IMR-90 (cell line): ENCODE data around the gene AKR1E2. TPM values are rescaled to one million over a fixed set of nuclear protein-coding genes. Genes with fewer than 3 reads are reported as not detected.

ENCODE experiments used
- ATAC-seq: fragments of 200-7000 bp; cut with Tn5 transposase; 2 replicates; pipeline ENCODE4 v1.9.1; 2020; ENCODE audit warnings: low read depth, mild to moderate bottlenecking, moderate library complexity
- BruUV-seq: library from RNA; stranded (reverse); fragments of 400-500 nt; replicated peaks from 2 replicates; lab custom pipeline; 2021; lab: Mats Ljungman, UMichigan
- CTCF ChIA-PET: fragments of 300-600 bp; formaldehyde crosslinking; extraction: SDS; loops from one replicate; lab custom pipeline; 2021; ENCODE audit warnings: antibody characterized with exemption; lab: Yijun Ruan, JAX
- POLR2A ChIA-PET: fragments of 300-600 bp; sonication (Branson Sonifier 250); formaldehyde crosslinking; loops from one replicate; lab custom pipeline; 2022; ENCODE audit warnings: antibody characterized with exemption; ENCODE audit not compliant: unreplicated experiment; lab: Charles Lee
- DNase-seq: peaks from one replicate; pipeline ENCODE4 v3.0.0; 2013
- H2AFZ ChIP-seq: replicated peaks from 2 replicates; pipeline ENCODE3; 2013; ENCODE audit warnings: low read length, mild to moderate bottlenecking; ENCODE audit not compliant: poor library complexity
- H2AK5ac ChIP-seq: 2 replicates; pipeline ENCODE4 v1.6.1; 2013; ENCODE audit warnings: low read depth, low read length, inconsistent platforms
- H2AK9ac ChIP-seq: replicated peaks from 2 replicates; pipeline ENCODE3; 2013; ENCODE audit warnings: mild to moderate bottlenecking, low read depth, low read length, moderate library complexity; ENCODE audit not compliant: poor library complexity
- H2BK120ac ChIP-seq: 2 replicates; pipeline ENCODE4 v1.6.1; 2013; ENCODE audit warnings: low read depth, low read length, inconsistent platforms
- H2BK15ac ChIP-seq: 3 replicates; pipeline ENCODE4 v1.6.1; 2013; ENCODE audit warnings: low read depth, low read length, inconsistent platforms
- H2BK20ac ChIP-seq: 2 replicates; pipeline ENCODE4 v1.6.1; 2013; ENCODE audit warnings: low read depth, mild to moderate bottlenecking, inconsistent platforms, low read length, moderate library complexity
- H2BK5ac ChIP-seq: 2 replicates; pipeline ENCODE4 v1.6.1; 2013; ENCODE audit warnings: mild to moderate bottlenecking, low read depth, low read length, inconsistent platforms; ENCODE audit not compliant: poor library complexity, severe bottlenecking
- H3K14ac ChIP-seq: replicated peaks from 2 replicates; pipeline ENCODE4 v1.6.1; 2013; ENCODE audit warnings: low read depth, low read length, inconsistent platforms
- H3K18ac ChIP-seq: 2 replicates; pipeline ENCODE4 v1.6.1; 2013; ENCODE audit warnings: low read depth, low read length, control low read depth
- H3K23ac ChIP-seq: 2 replicates; pipeline ENCODE4 v1.6.1; 2013; ENCODE audit warnings: low read depth, low read length, inconsistent platforms
- H3K27ac ChIP-seq: 2 replicates; pipeline ENCODE4 v1.5.1; 2013; ENCODE audit warnings: mild to moderate bottlenecking, control low read depth, low read length; ENCODE audit not compliant: insufficient read depth
- H3K27me3 ChIP-seq: 2 replicates; pipeline ENCODE4 v1.6.1; 2013; ENCODE audit warnings: low read length; ENCODE audit not compliant: control insufficient read depth, insufficient read depth
- H3K36me3 ChIP-seq: 2 replicates; pipeline ENCODE4 v1.6.1; 2013; ENCODE audit warnings: low read length, mixed read lengths; ENCODE audit not compliant: control insufficient read depth, insufficient read depth
- H3K4ac ChIP-seq: 2 replicates; pipeline ENCODE4 v1.6.1; 2013; ENCODE audit warnings: low read depth, low read length, inconsistent platforms
- H3K4me1 ChIP-seq: 2 replicates; pipeline ENCODE4 v1.6.1; 2013; ENCODE audit warnings: low read length, mixed read lengths; ENCODE audit not compliant: control insufficient read depth, insufficient read depth
- H3K4me2 ChIP-seq: 2 replicates; pipeline ENCODE4 v1.6.1; 2013; ENCODE audit warnings: low read depth, mild to moderate bottlenecking, control low read depth, low read length, moderate library complexity
- H3K4me3 ChIP-seq: 2 replicates; pipeline ENCODE4 v1.5.1; 2013; ENCODE audit warnings: low read depth, mild to moderate bottlenecking, control low read depth, low read length, moderate library complexity; ENCODE audit not compliant: insufficient read depth
- H3K56ac ChIP-seq: 2 replicates; pipeline ENCODE4 v1.6.1; 2013; ENCODE audit warnings: low read length, inconsistent platforms; ENCODE audit not compliant: insufficient read depth; ENCODE audit errors: extremely low read depth
- H3K79me1 ChIP-seq, 2 experiments: 2 replicates each; pipeline ENCODE4 v1.6.1; 2013; ENCODE audit warnings: low read length in 2 of 2, inconsistent platforms in 1 of 2, low read depth in 1 of 2
- H3K9ac ChIP-seq: 2 replicates; pipeline ENCODE4 v1.6.1; 2013; ENCODE audit warnings: low read depth, low read length, control low read depth
- H3K9me1 ChIP-seq: 2 replicates; pipeline ENCODE4 v1.6.1; 2013; ENCODE audit warnings: low read length, inconsistent platforms; ENCODE audit not compliant: insufficient read depth
- H3K9me3 ChIP-seq: 2 replicates; pipeline ENCODE4 v1.6.1; 2013; ENCODE audit warnings: low read length; ENCODE audit not compliant: control insufficient read depth, insufficient read depth
- H4K20me1 ChIP-seq: 2 replicates; pipeline ENCODE4 v1.6.1; 2013; ENCODE audit warnings: low read length, inconsistent platforms; ENCODE audit not compliant: insufficient read depth
- H4K5ac ChIP-seq: 2 replicates; pipeline ENCODE4 v1.6.1; 2013; ENCODE audit warnings: mild to moderate bottlenecking, low read depth, low read length, control low read depth
- H4K8ac ChIP-seq, 2 experiments: 2 replicates each; pipeline ENCODE4 v1.6.1; 2013; ENCODE audit warnings: low read depth in 2 of 2, low read length in 2 of 2, control low read depth in 1 of 2, inconsistent platforms in 1 of 2
- H4K91ac ChIP-seq: 2 replicates; pipeline ENCODE4 v1.6.1; 2013; ENCODE audit warnings: low read depth, low read length, inconsistent platforms; ENCODE audit not compliant: insufficient read depth
- BHLHE40 ChIP-seq: fragments of 150-350 bp; IDR thresholded peaks from 2 replicates; pipeline ENCODE4 v1.6.1; 2016; ENCODE audit warnings: mild to moderate bottlenecking, low read depth, low read length
- CEBPB ChIP-seq: IDR thresholded peaks from 2 replicates; pipeline ENCODE4 v1.6.1; 2012; ENCODE audit warnings: low read depth, low read length, improper control_type of control experiment
- CHD1 ChIP-seq: IDR thresholded peaks from 2 replicates; pipeline ENCODE4 v1.6.1; 2012; ENCODE audit warnings: low read depth, low read length, improper control_type of control experiment
- FOS ChIP-seq: fragments of 150-350 bp; IDR thresholded peaks from 2 replicates; pipeline ENCODE4 v1.6.1; 2016; ENCODE audit warnings: low read depth, low read length
- MAFK ChIP-seq: IDR thresholded peaks from 2 replicates; pipeline ENCODE4 v1.6.1; 2012; ENCODE audit warnings: low read depth, low read length, improper control_type of control experiment
- MAZ ChIP-seq: IDR thresholded peaks from 2 replicates; pipeline ENCODE4 v1.6.1; 2012; ENCODE audit warnings: low read depth, mild to moderate bottlenecking, low read length, improper control_type of control experiment, moderate library complexity, borderline replicate concordance
- MXI1 ChIP-seq: IDR thresholded peaks from 2 replicates; pipeline ENCODE4 v1.6.1; 2012; ENCODE audit warnings: low read depth, mild to moderate bottlenecking, low read length, moderate library complexity, borderline replicate concordance
- NFE2L2 ChIP-seq: fragments of 150-350 bp; IDR thresholded peaks from 2 replicates; pipeline ENCODE4 v1.6.1; 2016; ENCODE audit warnings: low read depth, mild to moderate bottlenecking, low read length
- POLR2A ChIP-seq: IDR thresholded peaks from 2 replicates; pipeline ENCODE4 v1.6.1; 2012; ENCODE audit warnings: mild to moderate bottlenecking, low read depth, low read length
- RAD21 ChIP-seq: IDR thresholded peaks from 2 replicates; pipeline ENCODE4 v1.6.1; 2012; ENCODE audit warnings: low read length, improper control_type of control experiment
- SMC3 ChIP-seq: fragments of 150-350 bp; IDR thresholded peaks from 2 replicates; pipeline ENCODE4 v1.6.1; 2016; ENCODE audit warnings: low read depth, mild to moderate bottlenecking, antibody characterized with exemption, low read length, moderate library complexity
- WGBS, 2 experiments: methylation state at CpG; one replicate each; pipeline versions ENCODE4 v1.1.5 to v1.1.7; 2013; ENCODE audit warnings: missing lambda C conversion rate in 2 of 2; ENCODE audit not compliant: insufficient read length in 1 of 2; ENCODE audit errors: extremely low coverage in 2 of 2; 5-methylcytosine and 5-hydroxymethylcytosine counted together
- dilution Hi-C: fragments of 300-500 bp; cut with HindIII; formaldehyde crosslinking; loops from one replicate; pipeline ENCODE4 v1.14.3; 2018; ENCODE audit warnings: low sequenced_read_pairs; ENCODE audit not compliant: unreplicated experiment
- in situ Hi-C: fragments of 300-500 bp; cut with MboI; formaldehyde crosslinking; loops from 3 replicates; pipeline ENCODE4 v1.14.3; 2019; ENCODE audit warnings: low sequenced_read_pairs, inconsistent platforms, mixed read lengths
- intact Hi-C: fragments of 100-400 bp; cut with micrococcal nuclease; formaldehyde crosslinking; loops from 2 replicates; pipeline ENCODE4 v1.10.0; 2022
- polyA plus RNA-seq, 3 experiments: library from polyadenylated mRNA; depleted of rRNA; stranded (reverse); fragments of >200 nt; gene quantifications; 2 replicates each; pipeline ENCODE4 v1.2.3, GENCODE V29; 2012; ENCODE audit warnings: low replicate concordance in 1 of 3
- total RNA-seq: library from RNA; depleted of rRNA; stranded (reverse); fragments of >200 nt; gene quantifications from 2 replicates; pipeline ENCODE4 v1.2.3, GENCODE V29; 2012
- TF ChIP-seq, protein P1 (sequence below): fragments of 150-350 bp; IDR thresholded peaks from 2 replicates; pipeline ENCODE4 v1.6.1; 2016; ENCODE audit warnings: low read depth, mild to moderate bottlenecking, low read length, moderate library complexity, borderline replicate concordance
- TF ChIP-seq, protein P2 (sequence below): conservative IDR thresholded peaks from 2 replicates; pipeline ENCODE4 v1.5.1; 2012; ENCODE audit warnings: mild to moderate bottlenecking, low read depth, low read length, improper control_type of control experiment

Gene AKR1E2
- total and polyA plus RNA-seq, 2 of the 4 experiments (the other 2 are of a cell fraction), result 1.2 to 3.4 TPM

DNA sequence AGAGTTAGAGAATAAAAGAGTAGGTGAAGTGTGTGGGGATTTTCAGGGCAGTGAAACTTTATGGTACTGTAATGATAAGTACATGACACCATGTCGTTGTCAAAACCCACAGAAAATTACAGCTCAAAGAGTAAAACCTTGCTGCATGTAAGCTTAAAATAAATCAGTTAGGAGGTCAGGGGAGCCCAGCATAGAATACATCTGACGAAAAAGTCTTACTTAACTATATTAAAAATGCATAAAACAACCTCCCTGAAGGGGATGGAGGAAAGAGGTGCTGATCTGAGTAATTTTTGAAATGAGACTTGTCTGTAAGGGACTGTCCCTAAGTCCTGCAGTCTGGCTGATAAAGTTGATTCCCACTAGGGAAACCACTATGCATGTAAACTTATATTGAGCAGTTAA lies 49.8 kb upstream of the AKR1E2 start:
- H3K9me1 ChIP-seq, result peaks cover 4% of the 10 kb centered on the region; the same call in 1 of the 2 replicates
- DNase-seq (no peak), ATAC-seq (no peak)
- in situ Hi-C loops, result loop anchor here (10.0 kb wide), 1 partner anchor 991 kb away; the partner anchor contains the start of gene KLF6
- H4K20me1 ChIP-seq, result no peaks in the 10 kb centered on the region
- peak overlapping the region; percentile 51; the same call in 1 of the 2 replicates for H2BK120ac ChIP-seq
- no peak overlapping the region for H3K56ac ChIP-seq
- H3K9ac ChIP-seq, result no peak overlapping the region
- dilution Hi-C loops, result no loop called here
- no peak overlapping the region; the same call in 1 of the 2 replicates for H3K4ac ChIP-seq
- no peak overlapping the region for H4K5ac ChIP-seq
- no peak overlapping the region for H3K14ac ChIP-seq
- H3K18ac ChIP-seq, result no peak overlapping the region
- H2AFZ ChIP-seq, result no peak overlapping the region
- H3K9me3 ChIP-seq, result no peaks in the 10 kb centered on the region
- no peak overlapping the region for H2AK5ac ChIP-seq
- TF ChIP-seq MAZ (no peak), BHLHE40 (no peak), SMC3 (no peak), POLR2A (no peak), CEBPB (no peak), MXI1 (no peak), RAD21 (no peak), NFE2L2 (no peak), FOS (no peak), CHD1 (no peak), MAFK (no peak)
- TF ChIP-seq, protein P1, sequence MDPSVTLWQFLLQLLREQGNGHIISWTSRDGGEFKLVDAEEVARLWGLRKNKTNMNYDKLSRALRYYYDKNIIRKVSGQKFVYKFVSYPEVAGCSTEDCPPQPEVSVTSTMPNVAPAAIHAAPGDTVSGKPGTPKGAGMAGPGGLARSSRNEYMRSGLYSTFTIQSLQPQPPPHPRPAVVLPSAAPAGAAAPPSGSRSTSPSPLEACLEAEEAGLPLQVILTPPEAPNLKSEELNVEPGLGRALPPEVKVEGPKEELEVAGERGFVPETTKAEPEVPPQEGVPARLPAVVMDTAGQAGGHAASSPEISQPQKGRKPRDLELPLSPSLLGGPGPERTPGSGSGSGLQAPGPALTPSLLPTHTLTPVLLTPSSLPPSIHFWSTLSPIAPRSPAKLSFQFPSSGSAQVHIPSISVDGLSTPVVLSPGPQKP, result no peak
- TF ChIP-seq, protein P2, sequence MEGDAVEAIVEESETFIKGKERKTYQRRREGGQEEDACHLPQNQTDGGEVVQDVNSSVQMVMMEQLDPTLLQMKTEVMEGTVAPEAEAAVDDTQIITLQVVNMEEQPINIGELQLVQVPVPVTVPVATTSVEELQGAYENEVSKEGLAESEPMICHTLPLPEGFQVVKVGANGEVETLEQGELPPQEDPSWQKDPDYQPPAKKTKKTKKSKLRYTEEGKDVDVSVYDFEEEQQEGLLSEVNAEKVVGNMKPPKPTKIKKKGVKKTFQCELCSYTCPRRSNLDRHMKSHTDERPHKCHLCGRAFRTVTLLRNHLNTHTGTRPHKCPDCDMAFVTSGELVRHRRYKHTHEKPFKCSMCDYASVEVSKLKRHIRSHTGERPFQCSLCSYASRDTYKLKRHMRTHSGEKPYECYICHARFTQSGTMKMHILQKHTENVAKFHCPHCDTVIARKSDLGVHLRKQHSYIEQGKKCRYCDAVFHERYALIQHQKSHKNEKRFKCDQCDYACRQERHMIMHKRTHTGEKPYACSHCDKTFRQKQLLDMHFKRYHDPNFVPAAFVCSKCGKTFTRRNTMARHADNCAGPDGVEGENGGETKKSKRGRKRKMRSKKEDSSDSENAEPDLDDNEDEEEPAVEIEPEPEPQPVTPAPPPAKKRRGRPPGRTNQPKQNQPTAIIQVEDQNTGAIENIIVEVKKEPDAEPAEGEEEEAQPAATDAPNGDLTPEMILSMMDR, result no peak
- no peak overlapping the region for H3K4me3 ChIP-seq
- H2BK20ac ChIP-seq, result peak overlapping the region; percentile 58; the same call in 1 of the 2 replicates
- no peak overlapping the region for H4K91ac ChIP-seq
- POLR2A ChIA-PET, result no interaction called here
- BruUV-seq, result no TSS peak
- intact Hi-C loops, result no loop called here
- no peak overlapping the region for H3K4me2 ChIP-seq
- no peaks in the 10 kb centered on the region for H3K27me3 ChIP-seq
- no CpG with 5 or more reads among the region's 2 CpGs for WGBS, 2 experiments
- peak overlapping the region; percentile 56; the same call in 1 of the 3 replicates for H2BK15ac ChIP-seq
- H3K79me1 ChIP-seq, result no peaks in the 10 kb centered on the region
- CTCF ChIA-PET, result interaction anchor here (0.6 kb wide), 1 partner anchor 73 kb away, joined by 3 read pairs; no protein-coding TSS in a partner anchor
- H2AK9ac ChIP-seq, result no peak overlapping the region
- no peak overlapping the region for H3K27ac ChIP-seq
- peaks cover 6% of the 10 kb centered on the region for H3K4me1 ChIP-seq
- no peak overlapping the region for H2BK5ac ChIP-seq
- H4K8ac ChIP-seq, result no peak overlapping the region; a peak in 1 of 4 replicates
- H3K23ac ChIP-seq, result no peak overlapping the region
- H3K36me3 ChIP-seq, result no peaks in the 10 kb centered on the region
